NCI-H1694 (cell line): Measurements from ENCODE around the gene ZNF346.
"Not testable (repeated sequence)": the region's sequence is repeated elsewhere in the genome, so short reads cannot be mapped to it uniquely, and the experiment has no call there.

ENCODE experiments used
- DNase-seq: peaks from one replicate; lab custom pipeline; 2025; lab: John Stamatoyannopoulos, UW

The ZNF346 gene

DNA sequence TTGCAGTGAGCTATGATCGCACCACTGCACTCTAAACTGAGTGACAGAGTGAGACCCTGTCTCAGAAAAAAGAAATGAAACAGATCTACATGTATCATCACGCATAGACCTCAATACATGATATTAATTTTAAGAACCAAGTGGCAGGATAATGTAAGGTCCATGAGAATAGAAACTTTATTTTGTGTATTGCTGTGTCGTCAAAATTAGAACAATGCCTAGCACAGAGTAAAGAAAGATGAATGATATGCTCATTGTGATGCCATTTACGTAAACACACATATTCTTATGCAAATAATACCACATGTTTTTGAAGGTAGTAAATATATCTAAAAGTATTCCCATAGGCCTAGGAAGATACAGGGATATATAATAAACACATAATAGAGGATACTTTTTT, 12.3 kb upstream of the ZNF346 start:
- DNase-seq: no peak

DNA sequence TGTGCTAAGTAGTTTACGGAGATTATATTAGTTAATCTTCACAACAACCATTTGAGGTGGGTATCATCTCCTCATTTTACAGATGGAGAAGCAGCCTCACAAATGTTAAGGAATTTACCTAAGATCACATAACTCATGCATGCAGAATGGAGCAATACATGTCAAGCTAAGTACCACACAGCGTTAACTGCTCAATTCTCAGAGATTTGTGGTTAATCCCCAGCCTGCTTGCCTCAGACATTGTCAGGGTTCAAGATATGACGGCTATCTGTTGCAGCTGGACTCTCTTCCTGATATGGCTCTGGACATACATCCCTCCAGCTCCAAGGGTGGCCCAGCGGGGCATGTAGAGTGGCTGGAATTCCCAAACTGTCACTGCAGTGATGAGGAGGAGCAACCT, 7.3 kb upstream of the ZNF346 start:
- DNase-seq: no peak

DNA sequence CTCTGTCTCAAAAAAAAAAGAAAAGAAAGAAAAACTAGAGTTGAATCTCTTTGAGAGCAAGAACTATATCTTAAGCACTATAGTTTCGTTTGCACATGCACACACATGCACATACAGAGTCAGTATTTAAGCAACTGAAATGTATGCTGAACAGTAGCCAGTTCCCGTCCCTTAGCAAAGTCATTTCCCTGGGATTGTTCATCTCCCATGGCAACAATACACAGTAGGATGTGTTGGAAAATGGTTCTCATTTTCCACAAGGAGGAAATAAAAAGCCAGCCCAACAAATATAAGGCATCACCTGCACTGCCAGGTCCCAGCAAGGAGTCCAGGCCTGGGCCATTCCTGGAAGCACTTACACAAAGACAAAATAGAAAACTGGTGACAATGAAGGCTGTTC, 4.2 kb upstream of the ZNF346 start:
- no peak for DNase-seq

DNA sequence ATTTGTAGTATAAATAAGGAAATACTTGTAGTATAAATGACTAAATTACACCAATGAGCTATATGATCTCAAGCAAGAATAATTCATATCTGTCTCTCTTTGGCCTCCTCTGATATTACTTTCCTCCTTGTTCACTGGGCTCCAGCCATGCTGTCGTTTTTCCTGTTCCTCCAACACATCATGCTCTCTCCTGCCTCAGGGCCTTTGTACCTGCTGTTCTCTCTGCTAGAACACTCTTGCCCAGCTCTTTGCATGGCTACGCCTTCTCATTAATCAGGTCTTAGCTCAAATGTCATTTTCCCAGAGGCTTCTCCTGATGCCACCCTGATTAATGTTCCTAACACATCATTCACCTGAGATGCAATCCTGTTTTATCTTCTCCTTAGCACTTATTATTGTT, 2.5 kb upstream of the ZNF346 start:
- DNase-seq: no peak

DNA sequence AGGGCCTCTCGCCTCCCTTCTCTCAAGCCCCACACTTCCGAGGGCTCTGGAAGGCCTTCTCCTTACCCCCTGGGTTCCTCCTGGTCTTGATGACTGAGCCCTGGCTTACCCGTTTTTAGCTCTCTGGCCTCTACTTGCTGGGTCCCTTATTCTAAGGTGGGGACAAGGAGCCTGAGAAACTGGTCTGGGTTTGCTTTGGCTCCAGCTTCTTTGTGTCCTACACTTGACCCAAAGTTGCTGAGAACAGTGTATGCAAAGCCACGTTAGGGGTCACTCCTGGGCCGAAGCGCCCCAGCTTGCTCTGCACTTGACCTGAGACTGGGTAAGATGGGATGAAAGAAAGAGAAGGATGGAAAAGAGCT, 788 bp downstream of the ZNF346 start:
- no peak for DNase-seq

DNA sequence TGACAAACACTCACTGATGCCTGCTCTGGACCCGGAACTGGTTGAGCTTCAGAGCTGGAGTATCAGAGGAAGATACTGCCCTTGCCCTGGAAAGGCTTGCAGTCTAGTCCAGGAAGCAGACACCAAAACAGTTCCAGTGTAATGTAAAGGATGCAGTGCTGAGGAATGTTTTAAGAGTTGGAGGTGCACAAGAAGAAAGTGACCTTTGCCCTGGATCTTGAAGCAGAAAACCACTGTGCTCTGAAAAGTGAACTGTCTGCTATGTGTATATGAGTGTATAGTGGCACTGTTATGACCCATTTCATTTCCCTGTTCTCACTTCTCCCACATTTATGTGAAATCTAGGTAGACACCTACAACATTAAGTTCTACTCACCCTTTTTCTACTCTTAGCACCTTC, 2.1 kb downstream of the ZNF346 start:
- no peak for DNase-seq

DNA sequence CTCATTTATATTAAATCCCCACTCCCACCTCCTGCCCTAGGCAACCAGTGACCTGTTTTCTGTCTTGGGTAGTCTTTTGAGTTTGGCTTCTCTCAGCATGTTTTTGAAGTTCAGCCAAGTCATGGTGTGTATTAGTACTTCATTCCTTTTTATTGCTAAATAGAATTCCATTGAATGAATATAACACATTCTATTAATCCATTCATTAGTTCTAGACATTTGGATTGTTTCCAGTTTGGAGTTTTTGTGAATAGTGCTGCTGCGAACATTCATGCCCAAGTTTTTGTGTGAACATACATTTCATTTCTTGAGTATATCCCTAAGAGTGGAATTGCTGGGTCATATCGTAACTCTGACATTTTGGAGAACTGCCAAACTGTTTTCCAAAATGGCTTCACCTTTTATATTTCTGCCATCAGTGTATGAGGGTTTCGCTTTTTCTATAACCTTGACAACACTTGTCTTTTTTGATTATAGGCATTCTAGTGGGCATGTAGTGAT, 2.7 kb downstream of the ZNF346 start:
- DNase-seq: no peak

DNA sequence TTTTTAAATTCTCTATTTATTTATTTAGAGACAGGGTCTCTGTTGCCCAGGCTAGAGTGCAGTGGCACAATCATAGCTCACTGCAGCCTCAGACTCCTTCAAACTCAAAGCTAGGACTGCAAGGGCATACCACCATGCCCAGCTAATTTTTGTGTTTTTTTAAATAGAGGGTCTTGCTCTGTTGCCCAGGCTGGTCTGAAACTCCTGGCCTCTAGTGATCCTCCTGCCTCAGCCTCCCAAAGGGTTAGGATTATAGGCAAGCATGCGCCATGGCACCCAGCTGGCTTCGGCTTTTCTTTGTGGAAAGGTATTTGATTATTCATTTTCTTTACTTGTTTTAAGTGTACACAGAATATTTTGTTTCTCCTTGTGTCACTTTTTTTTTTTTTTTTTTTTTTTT, 5.2 kb downstream of the ZNF346 start:
- no peak for DNase-seq

DNA sequence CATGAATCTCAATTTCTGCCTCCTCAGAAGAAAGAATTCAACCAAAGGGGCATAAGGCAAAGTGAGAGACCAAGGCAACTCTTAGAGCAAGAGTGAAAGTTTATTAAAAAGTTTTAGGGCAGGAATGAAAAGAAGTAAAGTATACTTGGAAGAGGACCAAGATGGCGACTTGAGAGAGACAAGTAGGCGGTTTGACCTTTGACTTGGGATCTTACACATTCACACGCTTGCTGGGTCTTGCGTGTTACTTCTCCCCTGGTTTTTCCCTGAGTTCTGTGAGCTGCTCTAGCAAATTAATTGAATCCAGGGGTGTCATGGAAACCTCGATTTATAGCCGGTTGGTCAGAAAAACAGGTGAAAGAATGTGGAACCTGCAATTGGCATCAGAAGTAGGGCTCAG, 7.0 kb downstream of the ZNF346 start:
- no peak for DNase-seq

DNA sequence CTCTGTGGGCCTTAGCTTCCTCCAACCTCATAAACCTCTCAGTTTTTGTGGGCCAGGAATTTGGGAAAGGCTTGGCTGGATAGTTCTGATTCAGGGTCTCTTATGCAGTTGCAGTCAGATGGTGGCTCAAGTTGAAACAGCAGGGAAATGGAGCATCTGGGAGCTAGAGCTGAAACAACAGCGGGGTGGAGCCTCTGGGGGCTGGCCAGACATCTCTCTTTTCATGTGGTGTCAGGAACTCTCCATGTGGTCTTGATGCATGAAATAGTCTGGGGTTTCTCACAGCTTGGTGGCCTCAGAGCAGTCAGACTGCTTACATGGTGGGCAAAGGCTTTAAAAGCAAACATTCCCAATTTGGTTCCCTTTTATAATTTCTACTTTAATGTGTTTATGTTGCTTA, 13.5 kb downstream of the ZNF346 start:
- DNase-seq: no peak

DNA sequence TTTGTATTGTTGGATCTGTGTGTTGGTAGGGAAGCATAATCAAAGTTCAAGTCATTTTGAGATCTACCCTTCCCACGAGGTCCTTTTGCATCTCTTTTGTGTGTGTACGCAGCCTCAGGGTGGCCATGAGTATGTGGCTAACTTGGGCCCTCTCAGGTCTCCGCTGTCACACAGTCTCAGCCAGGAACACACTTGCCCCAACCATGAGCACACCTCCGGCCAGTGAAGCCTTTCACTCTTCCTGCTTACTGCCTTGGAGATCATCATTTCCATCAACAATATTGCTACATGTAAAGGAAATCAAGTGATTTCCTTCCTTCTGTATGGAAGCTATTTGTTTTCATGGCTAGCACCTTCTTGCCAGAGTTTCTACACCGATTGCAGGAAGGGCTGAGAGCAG, 13.9 kb downstream of the ZNF346 start:
- DNase-seq: no peak

DNA sequence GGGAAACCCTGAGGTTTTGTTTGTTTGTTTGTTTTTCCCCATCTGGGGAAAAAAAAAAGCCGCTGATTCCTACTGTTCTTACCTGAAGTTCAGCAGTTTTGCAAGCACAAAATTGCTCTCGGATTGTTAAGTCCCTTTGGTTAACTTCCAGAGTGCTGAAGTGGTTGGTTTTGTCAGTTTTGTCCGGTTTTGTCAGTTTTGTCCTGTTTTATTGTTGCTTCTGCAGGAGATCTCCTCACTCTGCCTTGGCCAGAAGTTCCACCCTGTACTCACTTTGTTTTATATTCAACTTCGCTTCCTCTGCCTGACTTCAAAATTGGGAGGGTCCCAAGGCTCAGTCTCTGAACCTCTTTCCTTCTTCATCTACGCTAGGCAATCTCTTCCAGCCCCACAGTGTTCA, 14.4 kb downstream of the ZNF346 start:
- DNase-seq: no peak

DNA sequence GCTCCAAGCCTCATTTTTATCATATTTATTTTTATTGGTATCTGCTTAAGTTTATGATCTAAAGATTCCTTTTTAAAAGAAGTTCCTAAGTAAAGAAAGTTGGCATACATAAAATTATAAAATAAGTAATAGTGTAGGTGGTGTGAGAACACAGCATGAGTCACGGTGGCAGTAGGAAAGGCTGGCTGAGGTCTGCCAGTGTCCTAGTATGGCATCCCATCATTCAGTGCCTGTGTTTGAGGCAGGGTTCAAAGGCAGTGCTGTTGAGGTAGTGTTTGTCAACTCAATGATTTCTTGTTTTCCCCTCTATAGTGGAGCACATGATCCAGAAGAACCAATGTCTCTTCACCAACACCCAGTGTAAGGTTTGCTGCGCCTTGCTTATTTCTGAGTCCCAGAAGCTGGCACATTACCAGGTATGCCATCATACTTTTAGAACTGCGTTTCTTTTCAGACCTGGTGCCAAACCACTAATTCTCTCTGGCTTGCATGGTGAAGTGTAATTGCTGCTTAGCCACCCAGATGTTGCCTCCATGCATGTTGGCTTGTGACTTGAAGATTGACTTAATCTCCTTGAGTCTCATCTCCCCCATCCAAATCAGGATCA, 18.4 kb downstream of the ZNF346 start:
- DNase-seq: no peak

DNA sequence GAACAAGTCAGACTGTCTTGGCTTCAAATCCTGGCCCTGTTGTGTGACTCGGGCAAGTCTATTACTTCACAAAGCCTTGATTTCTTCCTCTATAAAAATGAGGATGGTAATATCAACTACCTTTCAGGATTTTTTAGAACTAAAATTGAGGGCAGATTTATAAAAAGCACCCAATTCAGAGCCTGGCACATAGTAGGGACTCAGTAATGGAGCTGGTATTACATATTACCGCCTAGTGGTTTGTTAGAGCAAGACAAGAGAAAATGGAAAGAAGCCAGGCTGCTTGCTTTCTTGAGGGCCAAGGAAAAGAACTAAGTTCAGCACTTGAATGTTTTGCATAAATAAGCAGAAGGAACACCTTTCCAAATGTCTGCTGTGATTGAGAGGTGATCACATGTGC, 19.4 kb downstream of the ZNF346 start:
- DNase-seq: no peak

DNA sequence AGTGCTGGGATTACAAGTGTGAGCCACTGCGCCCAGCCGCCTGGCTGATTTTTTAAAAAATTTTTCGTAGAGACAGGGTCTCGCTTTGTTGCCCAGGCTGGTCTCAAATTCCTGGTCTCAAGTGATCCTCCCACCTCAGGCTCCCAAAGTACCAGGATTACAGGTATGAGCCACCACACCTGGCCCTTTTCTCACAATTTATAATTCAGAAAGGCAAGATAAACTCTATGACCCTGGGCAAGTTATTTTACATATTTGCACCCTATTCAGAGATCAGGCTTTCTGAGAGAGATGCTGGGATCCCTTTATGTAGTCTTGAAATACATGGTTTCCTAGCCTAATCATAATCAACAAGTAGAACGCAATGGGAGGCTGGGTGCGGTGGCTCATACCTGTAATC, 20.6 kb downstream of the ZNF346 start:
- no peak for DNase-seq

DNA sequence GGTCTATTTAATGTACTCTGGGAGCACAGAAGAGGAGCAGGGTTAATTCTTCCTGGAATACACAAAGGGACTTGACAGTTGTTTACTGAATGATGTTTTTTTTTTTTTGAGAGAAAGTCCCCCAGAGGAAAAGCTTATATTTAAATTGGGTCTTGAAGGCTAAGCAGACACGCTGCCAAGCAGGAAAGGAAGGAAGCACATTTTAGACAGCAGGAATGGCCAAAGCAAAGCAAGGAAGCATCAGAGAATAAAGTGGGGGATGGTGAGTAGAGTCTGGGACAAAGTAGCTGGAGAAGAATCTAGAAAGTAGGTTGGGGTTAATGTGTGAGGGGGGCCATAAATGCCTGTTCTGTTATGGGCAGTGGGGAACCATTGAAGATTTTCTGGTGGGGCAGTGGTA, 21.5 kb downstream of the ZNF346 start:
- DNase-seq: no peak

DNA sequence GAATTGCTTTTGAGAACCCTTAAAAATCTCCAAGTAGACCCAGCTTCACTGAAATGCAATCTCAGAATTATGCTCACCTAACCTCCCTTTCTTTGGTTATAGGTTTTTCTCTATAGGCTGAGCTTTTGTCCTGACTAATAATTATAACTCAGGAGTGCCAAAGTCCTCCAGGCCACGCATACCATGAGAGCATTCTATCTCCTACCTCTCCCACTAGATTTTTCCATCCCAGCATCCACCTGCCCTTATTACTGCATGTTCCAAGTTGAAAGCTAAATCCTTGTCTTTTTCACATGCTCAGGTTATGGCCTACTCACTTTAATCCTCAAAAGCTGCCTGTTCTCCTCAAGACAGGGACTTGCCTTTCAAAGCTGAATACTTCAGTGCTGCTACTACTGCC, 22.1 kb downstream of the ZNF346 start:
- no peak for DNase-seq

DNA sequence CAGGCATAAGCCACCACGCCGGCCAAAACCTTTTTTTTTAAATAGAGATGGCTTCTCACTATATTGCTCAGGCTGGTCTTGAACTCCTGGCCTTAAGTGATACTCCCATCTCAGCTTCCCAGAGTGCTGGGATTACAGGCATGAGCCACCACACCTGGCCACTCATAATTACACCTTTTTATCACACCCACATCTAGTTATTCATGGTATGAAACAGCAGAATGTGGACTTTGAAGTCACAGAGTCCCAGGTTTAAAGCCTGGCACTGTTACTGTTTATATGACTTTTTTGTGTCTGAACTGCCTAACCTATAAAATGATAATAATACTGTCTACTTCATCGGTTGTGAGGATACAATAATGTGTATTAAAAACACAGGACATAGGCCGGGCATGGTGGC, 23.1 kb downstream of the ZNF346 start:
- no peak for DNase-seq

DNA sequence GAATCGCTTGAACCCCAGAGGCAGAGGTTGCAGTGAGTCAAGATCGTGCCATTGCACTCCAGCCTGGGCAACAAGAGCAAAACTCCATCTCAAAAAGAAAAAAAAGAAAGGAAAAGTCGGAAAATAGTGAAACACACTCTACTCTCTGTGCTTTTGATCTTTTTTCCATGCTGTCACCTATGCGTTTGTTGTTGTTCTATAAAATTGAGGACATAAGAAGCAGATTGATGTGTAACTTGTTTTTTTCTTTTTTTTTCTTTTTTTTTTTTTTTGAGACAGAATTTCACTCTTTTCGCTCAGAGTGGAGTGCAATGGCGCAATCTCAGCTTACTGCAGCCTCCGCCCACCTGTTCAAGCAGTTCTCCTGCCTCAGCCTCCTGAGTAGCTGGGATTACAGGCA, 26.0 kb downstream of the ZNF346 start:
- not testable (repeated sequence) for DNase-seq

DNA sequence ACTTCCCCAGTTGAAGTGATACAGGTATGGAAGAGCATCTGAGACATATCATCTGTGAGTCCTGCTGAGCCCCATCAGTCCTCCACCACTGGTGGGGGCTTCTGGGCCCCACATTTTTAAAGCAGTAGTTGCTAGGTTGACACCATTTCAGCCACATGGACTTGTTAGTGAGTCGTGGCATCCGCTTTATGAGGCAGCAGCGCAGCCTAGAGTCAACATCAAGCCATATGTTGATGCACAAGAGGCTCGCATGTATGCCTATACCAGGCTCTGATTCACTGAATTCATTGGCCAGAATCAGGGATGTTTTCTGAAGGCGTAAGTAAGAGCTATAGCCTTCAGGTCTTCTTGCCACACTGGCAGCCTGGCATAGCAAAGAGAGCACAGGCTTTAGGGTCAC, 26.8 kb downstream of the ZNF346 start:
- no peak for DNase-seq

DNA sequence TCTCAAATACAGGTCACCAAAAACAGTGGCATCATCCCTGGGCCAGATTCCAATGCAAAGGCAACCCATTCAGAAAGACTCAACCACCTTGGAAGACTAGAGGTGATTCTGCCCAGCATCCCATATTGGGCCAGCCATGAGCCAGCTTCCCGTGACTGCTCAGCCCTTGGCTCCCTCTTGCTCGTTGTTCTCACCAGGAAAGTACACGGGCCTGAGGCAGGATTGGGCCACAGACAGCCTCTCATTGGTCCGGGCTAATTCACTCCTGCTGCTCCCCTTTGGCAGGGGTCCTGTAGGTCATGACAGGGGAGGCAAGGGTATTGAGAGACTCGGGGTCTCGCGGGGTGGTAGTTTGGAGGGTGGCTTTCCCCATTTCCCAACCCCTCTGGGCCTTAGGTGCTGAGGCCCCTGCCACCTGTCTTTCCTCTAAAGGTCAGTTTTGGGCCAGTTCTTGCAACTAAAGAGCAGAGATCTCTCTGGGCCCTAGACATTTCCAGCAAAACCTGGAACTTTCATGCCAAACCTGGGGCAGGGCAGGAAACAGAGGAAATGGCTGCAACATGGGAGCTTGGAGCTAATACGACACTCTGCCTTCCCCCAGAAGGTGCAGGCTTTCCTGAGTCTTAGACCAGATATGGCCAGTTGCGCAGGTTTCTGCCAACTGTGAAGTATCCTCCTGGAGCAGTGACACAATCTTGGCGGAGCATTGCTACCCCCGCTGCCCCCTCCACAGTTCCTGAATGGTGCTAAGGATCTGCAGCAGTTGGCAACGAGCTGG, 42.2 kb downstream of the ZNF346 start:
- no peak for DNase-seq

DNA sequence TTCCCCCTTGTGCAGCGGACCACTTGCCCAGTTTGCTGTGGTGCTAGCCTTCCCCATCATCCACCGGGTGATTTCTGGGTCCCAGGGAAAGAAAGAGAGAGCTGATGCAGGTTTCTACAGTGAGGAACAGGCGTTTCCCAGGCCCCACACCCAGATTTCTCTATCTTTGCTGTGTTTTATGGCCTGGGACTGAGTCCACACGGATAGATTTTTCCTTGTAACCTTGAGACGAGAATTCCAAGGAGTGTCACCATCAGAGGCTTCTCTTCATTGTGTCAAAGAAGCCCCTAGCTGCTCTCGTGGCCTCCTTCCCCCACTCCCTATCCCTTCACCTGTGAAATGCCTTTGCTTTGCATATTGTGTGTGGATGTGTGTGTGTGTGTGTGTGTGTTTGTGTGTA, 43.0 kb downstream of the ZNF346 start:
- DNase-seq: no peak

DNA sequence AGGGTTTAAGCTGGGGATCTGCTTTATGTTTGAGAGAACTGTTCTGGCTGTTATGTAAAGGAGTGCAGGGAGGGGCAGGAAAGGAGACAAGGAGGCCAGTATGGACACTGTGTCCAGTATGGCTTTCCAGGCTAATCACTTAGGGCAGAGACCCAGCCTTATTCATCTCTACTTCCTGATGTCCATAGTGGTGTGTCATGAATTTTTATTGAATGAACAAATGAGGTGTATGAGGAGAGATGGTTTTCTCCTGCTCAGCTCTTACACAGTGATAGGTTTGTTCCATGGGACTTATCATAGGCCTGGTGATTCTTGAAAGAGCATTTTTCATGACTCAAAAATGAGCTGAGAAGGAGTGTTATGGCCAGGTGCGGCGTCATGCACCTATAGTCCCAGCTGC, 43.7 kb downstream of the ZNF346 start:
- no peak for DNase-seq

DNA sequence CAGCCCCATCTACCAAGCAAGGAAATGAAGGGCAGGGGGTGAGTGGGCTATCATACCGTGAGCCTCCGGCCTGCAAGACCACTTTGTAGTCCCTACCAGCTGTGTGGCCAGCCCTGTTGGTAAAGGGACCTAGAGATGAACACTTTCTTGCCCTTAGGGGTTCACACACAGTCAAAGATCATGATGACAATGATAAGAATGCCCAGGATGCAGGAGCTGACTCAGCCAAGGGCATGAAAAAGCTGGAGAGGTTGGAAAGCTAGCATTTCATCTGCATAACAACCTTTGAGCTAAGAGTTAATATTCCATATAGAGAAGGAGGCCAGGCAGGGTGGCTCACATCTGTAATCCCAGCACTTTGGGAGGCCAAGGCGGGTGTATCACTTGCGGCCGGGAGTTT, 45.0 kb downstream of the ZNF346 start:
- no peak for DNase-seq
